ENCODE measurements around the gene RNF224. TPM values are rescaled to one million over a fixed set of nuclear protein-coding genes. Genes with fewer than 3 reads are reported as not detected.

The RNF224 gene
- polyA plus RNA-seq, 3 donors: not detected

DNA sequence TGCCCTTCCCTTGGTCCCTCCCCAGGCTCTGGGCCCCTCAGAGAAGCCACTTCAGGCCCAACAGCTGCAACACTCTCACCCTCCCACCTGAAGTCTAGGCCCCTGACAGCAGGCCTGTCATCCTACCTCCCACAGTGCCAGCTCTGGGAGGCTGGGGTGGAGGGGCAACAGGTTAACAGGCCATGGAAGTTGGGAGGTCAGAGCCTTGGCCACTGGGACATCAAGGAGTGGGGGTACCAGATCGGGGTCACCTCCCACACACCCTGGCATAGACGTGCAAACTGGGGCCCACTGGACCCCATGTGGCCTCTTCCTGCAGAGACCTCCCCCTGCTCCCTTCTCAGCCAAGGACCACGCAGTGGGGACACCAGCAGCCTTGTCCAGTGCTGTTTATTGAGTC is 36.1 kb upstream of the RNF224 start:
- TF ChIP-seq, protein P1, sequence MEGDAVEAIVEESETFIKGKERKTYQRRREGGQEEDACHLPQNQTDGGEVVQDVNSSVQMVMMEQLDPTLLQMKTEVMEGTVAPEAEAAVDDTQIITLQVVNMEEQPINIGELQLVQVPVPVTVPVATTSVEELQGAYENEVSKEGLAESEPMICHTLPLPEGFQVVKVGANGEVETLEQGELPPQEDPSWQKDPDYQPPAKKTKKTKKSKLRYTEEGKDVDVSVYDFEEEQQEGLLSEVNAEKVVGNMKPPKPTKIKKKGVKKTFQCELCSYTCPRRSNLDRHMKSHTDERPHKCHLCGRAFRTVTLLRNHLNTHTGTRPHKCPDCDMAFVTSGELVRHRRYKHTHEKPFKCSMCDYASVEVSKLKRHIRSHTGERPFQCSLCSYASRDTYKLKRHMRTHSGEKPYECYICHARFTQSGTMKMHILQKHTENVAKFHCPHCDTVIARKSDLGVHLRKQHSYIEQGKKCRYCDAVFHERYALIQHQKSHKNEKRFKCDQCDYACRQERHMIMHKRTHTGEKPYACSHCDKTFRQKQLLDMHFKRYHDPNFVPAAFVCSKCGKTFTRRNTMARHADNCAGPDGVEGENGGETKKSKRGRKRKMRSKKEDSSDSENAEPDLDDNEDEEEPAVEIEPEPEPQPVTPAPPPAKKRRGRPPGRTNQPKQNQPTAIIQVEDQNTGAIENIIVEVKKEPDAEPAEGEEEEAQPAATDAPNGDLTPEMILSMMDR (IDR thresholded peaks at IDR 0.05): no peak
- no peak for DNase-seq
- Histone ChIP-seq H2AFZ (ENCODE audit: insufficient read depth, low read depth, low read length, poor library complexity, severe bottlenecking) (no peak overlapping the region), H3K4me2 (replicated peaks; ENCODE audit: extremely low read depth, low read length, poor library complexity, severe bottlenecking) (no peak overlapping the region), H3K4me3 (replicated peaks in 1 of 3; ENCODE audit: low read depth in 2 of 3, low read length in 3 of 3) (no peak overlapping the region), H3K79me2 (ENCODE audit: insufficient read depth, low read length) (peaks cover 41% of the 10 kb centered on the region), H4K20me1 (ENCODE audit: insufficient read depth, low read length) (peaks cover 31% of the 10 kb centered on the region), H3K9ac (ENCODE audit: insufficient read depth, low read length, poor library complexity, severe bottlenecking) (no peak overlapping the region), H3K27ac (ENCODE audit: low read depth in 1 of 2, low read length in 2 of 2) (peak overlapping the region in 1 of 2 donors; percentile 96), H3K4me1 (ENCODE audit: control insufficient read depth in 1 of 2, insufficient read depth in 2 of 2, low read length in 2 of 2) (peaks cover 28 to 36% of the 10 kb centered on the region in 2 donors), H3K27me3 (ENCODE audit: control insufficient read depth in 2 of 2, insufficient read depth in 2 of 2, low read length in 2 of 2) (no peaks in the 10 kb centered on the region), H3K9me3 (replicated peaks in 1 of 2; ENCODE audit: control insufficient read depth in 1 of 2, insufficient read depth in 1 of 2, low read length in 2 of 2) (no peaks in the 10 kb centered on the region), H3K36me3 (replicated peaks in 1 of 2; ENCODE audit: control insufficient read depth in 1 of 2, insufficient read depth in 2 of 2, low read length in 2 of 2) (peaks cover 25 to 28% of the 10 kb centered on the region in 2 donors)
- Mint-ChIP-seq H3K27ac (peak overlapping the region in 2 of 7 donors; percentile 18 to 26), H3K27me3 (ENCODE audit: low read depth in 3 of 3) (no peaks in the 10 kb centered on the region), H3K9me3 (peaks cover 0 to 2% (median 0%) of the 10 kb centered on the region in 7 donors), H3K36me3 (peaks cover 7 to 38% of the 10 kb centered on the region in 2 donors), H3K4me3 (no peak overlapping the region), H3K4me1 (peaks cover 30% of the 10 kb centered on the region)
- 83% methylated on average over 3 of the region's 3 CpGs for WGBS (ENCODE audit: insufficient coverage)
- intact Hi-C loops (cut with micrococcal nuclease): no loop called here

DNA sequence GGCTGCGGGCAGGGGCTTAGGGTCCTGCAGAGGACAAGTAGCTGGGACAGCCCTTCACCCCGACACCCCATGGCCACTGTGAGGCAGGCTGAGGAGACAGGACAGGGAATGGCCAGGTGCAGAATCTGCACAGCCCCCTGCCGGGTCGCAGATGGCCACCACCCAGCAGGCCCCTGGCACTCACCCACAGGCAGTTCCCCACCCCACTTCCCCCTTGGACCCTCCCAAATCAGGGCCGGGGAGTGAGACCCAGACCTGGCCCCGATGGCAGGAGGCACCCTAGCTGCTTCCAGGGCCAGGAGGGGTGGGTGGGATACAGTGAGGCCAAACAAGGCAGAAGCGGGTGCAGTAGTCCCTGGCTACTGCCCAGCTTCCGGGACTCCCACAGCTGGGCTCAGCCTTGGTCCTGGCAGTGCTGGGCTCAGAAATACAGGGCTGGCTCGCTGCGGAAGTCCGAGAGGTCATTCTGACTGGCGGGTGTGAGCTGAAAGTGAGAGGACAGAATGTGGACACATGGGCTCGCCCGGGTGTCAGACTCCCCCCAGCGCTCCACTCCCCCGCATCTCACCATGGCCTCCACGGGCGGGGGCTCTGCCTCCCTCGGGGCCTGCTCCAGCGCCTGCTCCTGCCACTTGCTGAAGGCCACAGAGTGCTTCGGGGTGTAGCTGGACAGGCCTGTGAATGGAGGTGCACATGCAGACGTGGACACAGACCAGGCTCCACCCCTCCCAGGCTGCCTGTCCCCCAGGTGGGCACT is 35.4 kb upstream of the RNF224 start:
- DNase-seq: no peak
- H3K36me3 Mint-ChIP-seq: peaks cover 6 to 36% of the 10 kb centered on the region in 2 donors
- no peaks in the 10 kb centered on the region for H3K27me3 ChIP-seq (ENCODE audit: control insufficient read depth in 2 of 2, insufficient read depth in 2 of 2, low read length in 2 of 2)
- H3K27ac ChIP-seq (ENCODE audit: low read depth in 1 of 2, low read length in 2 of 2): no peak overlapping the region
- peaks cover 35% of the 10 kb centered on the region for H3K79me2 ChIP-seq (ENCODE audit: insufficient read depth, low read length)
- no peak overlapping the region for H3K9ac ChIP-seq (ENCODE audit: insufficient read depth, low read length, poor library complexity, severe bottlenecking)
- TF ChIP-seq, protein P1 (IDR thresholded peaks at IDR 0.05): no peak
- H3K4me2 ChIP-seq (replicated peaks; ENCODE audit: extremely low read depth, low read length, poor library complexity, severe bottlenecking): no peak overlapping the region
- H3K27ac Mint-ChIP-seq: no peak overlapping the region
- peaks cover 0 to 2% (median 0%) of the 10 kb centered on the region in 7 donors for H3K9me3 Mint-ChIP-seq
- WGBS (ENCODE audit: insufficient coverage): 95% methylated on average over 16 of the region's 22 CpGs
- H4K20me1 ChIP-seq (ENCODE audit: insufficient read depth, low read length): peaks cover 31% of the 10 kb centered on the region
- no peak overlapping the region for H3K4me3 Mint-ChIP-seq
- peaks cover 26% of the 10 kb centered on the region for H3K4me1 Mint-ChIP-seq
- H3K4me3 ChIP-seq (replicated peaks in 1 of 3; ENCODE audit: low read depth in 2 of 3, low read length in 3 of 3): no peak overlapping the region
- peaks cover 24 to 30% of the 10 kb centered on the region in 2 donors for H3K4me1 ChIP-seq (ENCODE audit: control insufficient read depth in 1 of 2, insufficient read depth in 2 of 2, low read length in 2 of 2)
- H3K27me3 Mint-ChIP-seq (ENCODE audit: low read depth in 3 of 3): no peaks in the 10 kb centered on the region
- peaks cover 22 to 23% of the 10 kb centered on the region in 2 donors for H3K36me3 ChIP-seq (replicated peaks in 1 of 2; ENCODE audit: control insufficient read depth in 1 of 2, insufficient read depth in 2 of 2, low read length in 2 of 2)
- intact Hi-C loops (cut with micrococcal nuclease): no loop called here
- no peak overlapping the region for H2AFZ ChIP-seq (ENCODE audit: insufficient read depth, low read depth, low read length, poor library complexity, severe bottlenecking)
- H3K9me3 ChIP-seq (replicated peaks in 1 of 2; ENCODE audit: control insufficient read depth in 1 of 2, insufficient read depth in 1 of 2, low read length in 2 of 2): no peaks in the 10 kb centered on the region
